Liver (tissue), 3 donors: ENCODE data around the gene UBE3A.

Experiments
- ATF3 ChIP-seq: IDR thresholded peaks from 2 replicates; pipeline ENCODE4 v1.6.1; 2016; ENCODE audit warnings: antibody characterized with exemption
- CTCF ChIP-seq: fragments of 150-350 bp; IDR thresholded peaks from 2 replicates; pipeline ENCODE4 v1.5.1; 2017; ENCODE audit warnings: improper control_type of control experiment, low read depth, low read length; ENCODE audit not compliant: missing input control
- FOXA1 ChIP-seq: IDR thresholded peaks from 2 replicates; pipeline ENCODE4 v1.6.1; 2016; ENCODE audit warnings: antibody characterized with exemption
- FOXA2 ChIP-seq: IDR thresholded peaks from 2 replicates; pipeline ENCODE4 v1.6.1; 2016; ENCODE audit warnings: antibody characterized with exemption
- HNF4A ChIP-seq, 2 donors: conservative IDR thresholded peaks; 2 replicates each; pipeline ENCODE4 v1.6.1; 2016; ENCODE audit warnings: antibody characterized with exemption in 2 of 2, mild to moderate bottlenecking in 2 of 2
- MAX ChIP-seq: IDR thresholded peaks from 2 replicates; pipeline ENCODE4 v1.6.1; 2016; ENCODE audit warnings: antibody characterized with exemption
- RAD21 ChIP-seq, 2 donors: IDR thresholded peaks; 2 replicates each; pipeline ENCODE4 v1.6.1; 2016; ENCODE audit warnings: antibody characterized with exemption in 2 of 2, mild to moderate bottlenecking in 2 of 2
- REST ChIP-seq: IDR thresholded peaks from 2 replicates; pipeline ENCODE4 v1.6.1; 2016; ENCODE audit warnings: antibody characterized with exemption, mild to moderate bottlenecking
- RXRA ChIP-seq, 2 donors: IDR thresholded peaks; 2 replicates each; pipeline ENCODE4 v1.6.1; 2017 to 2018; ENCODE audit warnings: antibody characterized with exemption in 2 of 2, mild to moderate bottlenecking in 1 of 2
- SP1 ChIP-seq: IDR thresholded peaks from 2 replicates; pipeline ENCODE4 v1.6.1; 2018; ENCODE audit warnings: antibody characterized with exemption, mild to moderate bottlenecking
- TAF1 ChIP-seq: conservative IDR thresholded peaks from 2 replicates; pipeline ENCODE4 v1.6.1; 2016; ENCODE audit warnings: antibody characterized with exemption, mild to moderate bottlenecking
- YY1 ChIP-seq: IDR thresholded peaks from 2 replicates; pipeline ENCODE4 v1.6.1; 2016; ENCODE audit warnings: antibody characterized with exemption, mild to moderate bottlenecking
- donor health status: healthy.
- donor health status: healthy.

- no peak for TF ChIP-seq TAF1
- no peak for TF ChIP-seq CTCF
- TF ChIP-seq FOXA2, result no peak
- no peak for TF ChIP-seq MAX
- TF ChIP-seq RXRA (IDR thresholded peaks at IDR 0.05), result no peak
- no peak for TF ChIP-seq REST
- no peak for TF ChIP-seq SP1
- TF ChIP-seq RAD21 (IDR thresholded peaks at IDR 0.05), result no peak
- no peak for TF ChIP-seq ATF3
- no peak for TF ChIP-seq HNF4A (conservative IDR thresholded peaks at IDR 0.05)
- no peak for TF ChIP-seq YY1
- TF ChIP-seq FOXA1, result no peak
Observed at GRCh38 chr15:25408929-25409328, 29.9 kb downstream of the UBE3A start.
